H1 (cell line): Measurements from ENCODE around the gene LEFTY2. TPM values are rescaled to one million over a fixed set of nuclear protein-coding genes. Genes with fewer than 3 reads are reported as not detected.

Experiments used
- CTCF ChIA-PET: fragments of 300-600 bp; sonication (Branson Sonifier 250); formaldehyde crosslinking; loops from one replicate; lab custom pipeline; 2021; ENCODE audit not compliant: partially characterized antibody; lab: Charles Lee
- POLR2A ChIA-PET: fragments of 300-600 bp; sonication (Branson Sonifier 250); formaldehyde crosslinking; loops from one replicate; lab custom pipeline; 2021; ENCODE audit warnings: inconsistent platforms; ENCODE audit not compliant: partially characterized antibody; lab: Charles Lee
- DNase-seq, 2 experiments: peaks; one replicate each; pipeline versions ENCODE4 v3.0.0 to v3.0.0-alpha.2; 2010 to 2022; ENCODE audit warnings: low spot score in 2 of 2, low read depth in 1 of 2, mixed read lengths in 1 of 2
- FAIRE-seq: peaks from 2 replicates; lab custom pipeline; 2011; peaks lifted over from hg19 to GRCh38; lab: Jason Lieb, UNC
- H2AFZ ChIP-seq: 2 replicates; pipeline ENCODE4 v1.8.1; 2012; ENCODE audit warnings: low read length, inconsistent platforms
- H2AK5ac ChIP-seq: 2 replicates; pipeline ENCODE4 v1.6.1; 2013; ENCODE audit warnings: low read depth, low read length
- H2BK120ac ChIP-seq: replicated peaks from 2 replicates; pipeline ENCODE3; 2013; ENCODE audit warnings: low read depth, low read length, inconsistent platforms
- H2BK12ac ChIP-seq: 2 replicates; pipeline ENCODE4 v1.6.1; 2013; ENCODE audit warnings: low read depth, low read length
- H2BK15ac ChIP-seq: 2 replicates; pipeline ENCODE4 v1.6.1; 2013; ENCODE audit warnings: low read length
- H2BK20ac ChIP-seq: 2 replicates; pipeline ENCODE4 v1.6.1; 2013; ENCODE audit warnings: low read length
- H2BK5ac ChIP-seq: 2 replicates; pipeline ENCODE4 v1.6.1; 2013; ENCODE audit warnings: low read depth, low read length
- H3K14ac ChIP-seq: 2 replicates; pipeline ENCODE4 v1.6.1; 2013; ENCODE audit warnings: inconsistent platforms; ENCODE audit not compliant: insufficient read length
- H3K18ac ChIP-seq: 2 replicates; pipeline ENCODE4 v1.6.1; 2013; ENCODE audit warnings: low read length; ENCODE audit errors: extremely low read depth
- H3K23ac ChIP-seq: 2 replicates; pipeline ENCODE4 v1.6.1; 2013; ENCODE audit warnings: inconsistent platforms; ENCODE audit not compliant: insufficient read length
- H3K23me2 ChIP-seq: 2 replicates; pipeline ENCODE4 v1.6.1; 2013; ENCODE audit warnings: low read depth, low read length
- H3K27ac ChIP-seq: 2 replicates; pipeline ENCODE4 v1.6.1; 2011; ENCODE audit warnings: low read depth, low read length, inconsistent platforms
- H3K27me3 ChIP-seq, 4 experiments: replicated peaks in 1 of 4; 1 replicate in 1 of 4; 2 replicates in 3 of 4; pipeline versions ENCODE4 v1.6.1 to v1.8.1; 2011 to 2013; ENCODE audit warnings: low read length in 3 of 4, mild to moderate bottlenecking in 3 of 4, inconsistent platforms in 2 of 4, mixed read lengths in 2 of 4, moderate library complexity in 1 of 4; ENCODE audit not compliant: control insufficient read depth in 3 of 4, insufficient read depth in 3 of 4; ENCODE audit errors: extremely low read depth in 1 of 4
- H3K36me3 ChIP-seq, 4 experiments: 2 replicates each; pipeline versions ENCODE4 v1.6.1 to v1.8.1; 2011 to 2013; ENCODE audit warnings: mild to moderate bottlenecking in 4 of 4, low read length in 3 of 4, moderate library complexity in 2 of 4, control low read depth in 1 of 4, inconsistent platforms in 1 of 4; ENCODE audit not compliant: insufficient read depth in 4 of 4, control insufficient read depth in 2 of 4
- H3K4ac ChIP-seq: replicated peaks from 2 replicates; pipeline ENCODE3; 2013; ENCODE audit warnings: low read length, low read depth, mixed read lengths, inconsistent platforms; ENCODE audit not compliant: insufficient read length
- H3K4me1 ChIP-seq, 4 experiments: replicated peaks in 1 of 4; 1 replicate in 1 of 4; 2 replicates in 3 of 4; pipeline versions ENCODE4 v1.6.1 to v1.8.1; 2011 to 2013; ENCODE audit warnings: low read length in 3 of 4, inconsistent platforms in 2 of 4, mixed read lengths in 1 of 4; ENCODE audit not compliant: insufficient read depth in 4 of 4, control insufficient read depth in 3 of 4
- H3K4me2 ChIP-seq, 2 experiments: 2 replicates each; pipeline versions ENCODE4 v1.6.1 to v1.8.1; 2011 to 2013; ENCODE audit warnings: low read depth in 2 of 2, low read length in 2 of 2, control low read depth in 1 of 2, inconsistent platforms in 1 of 2, mild to moderate bottlenecking in 1 of 2; ENCODE audit not compliant: insufficient read depth in 1 of 2
- H3K4me3 ChIP-seq, 4 experiments: fragments of 200-600, 300-600 bp in 1 of 4; sonication (generic), shearing (Covaris generic), sonication (Bioruptor Twin) in 1 of 4; 2 replicates each; pipeline versions ENCODE4 v1.5.1 to v1.8.1; 2011 to 2016; ENCODE audit warnings: low read length in 4 of 4, low read depth in 3 of 4, control low read depth in 2 of 4, inconsistent platforms in 2 of 4, mild to moderate bottlenecking in 2 of 4, mixed read lengths in 1 of 4, moderate library complexity in 1 of 4; ENCODE audit not compliant: insufficient read depth in 2 of 4; ENCODE audit errors: extremely low read depth in 1 of 4
- H3K56ac ChIP-seq: replicated peaks from 2 replicates; pipeline ENCODE3; 2013; ENCODE audit warnings: low read depth, mild to moderate bottlenecking, mixed read lengths, low read length, inconsistent platforms; ENCODE audit not compliant: insufficient read length
- H3K79me1 ChIP-seq: 2 replicates; pipeline ENCODE4 v1.6.1; 2013; ENCODE audit warnings: low read depth, low read length, control low read depth
- H3K79me2 ChIP-seq, 2 experiments: 2 replicates each; pipeline versions ENCODE4 v1.6.1 to v1.8.1; 2012 to 2013; ENCODE audit warnings: low read length in 2 of 2, mild to moderate bottlenecking in 2 of 2, inconsistent platforms in 1 of 2; ENCODE audit not compliant: insufficient read depth in 2 of 2, control insufficient read depth in 1 of 2
- H3K9ac ChIP-seq, 4 experiments: replicated peaks in 1 of 4; 1 replicate in 1 of 4; 2 replicates in 3 of 4; pipeline versions ENCODE4 v1.6.1 to v1.8.1; 2011 to 2013; ENCODE audit warnings: low read depth in 3 of 4, low read length in 3 of 4, control low read depth in 2 of 4, mild to moderate bottlenecking in 2 of 4, moderate library complexity in 2 of 4, inconsistent platforms in 1 of 4; ENCODE audit errors: extremely low read depth in 1 of 4
- H3K9me3 ChIP-seq, 2 experiments: 2 replicates each; pipeline versions ENCODE4 v1.6.1 to v1.8.1; 2012 to 2013; ENCODE audit warnings: mild to moderate bottlenecking in 2 of 2, moderate library complexity in 2 of 2, control low read depth in 1 of 2, inconsistent platforms in 1 of 2, low read depth in 1 of 2, low read length in 1 of 2, mixed read lengths in 1 of 2; ENCODE audit not compliant: insufficient read depth in 2 of 2
- H4K20me1 ChIP-seq, 2 experiments: replicated peaks in 1 of 2; 2 replicates each; pipeline versions ENCODE3 to v1.8.1; 2011 to 2013; ENCODE audit warnings: inconsistent platforms in 2 of 2, low read length in 2 of 2, mild to moderate bottlenecking in 1 of 2; ENCODE audit not compliant: insufficient read depth in 2 of 2, control insufficient read depth in 1 of 2
- H4K5ac ChIP-seq: 2 replicates; pipeline ENCODE4 v1.6.1; 2013; ENCODE audit warnings: low read length, low read depth, mixed read lengths, inconsistent platforms; ENCODE audit not compliant: insufficient read length
- H4K8ac ChIP-seq: 2 replicates; pipeline ENCODE4 v1.8.0; 2013; ENCODE audit warnings: mild to moderate bottlenecking, moderate library complexity, low read length, inconsistent platforms; ENCODE audit not compliant: insufficient read depth; ENCODE audit errors: extremely low read depth
- H4K91ac ChIP-seq: replicated peaks from 2 replicates; pipeline ENCODE3; 2013; ENCODE audit warnings: low read length, mixed read lengths, inconsistent platforms; ENCODE audit not compliant: insufficient read length
- ASH2L ChIP-seq: fragments of 200-600, 300-600 bp; sonication (generic); IDR thresholded peaks from one replicate; pipeline ENCODE4 v1.7.1; 2017; ENCODE audit warnings: low read length
- BACH1 ChIP-seq: IDR thresholded peaks from 2 replicates; pipeline ENCODE4 v1.6.1; 2012; ENCODE audit warnings: low read length, improper control_type of control experiment
- CBX8 ChIP-seq: fragments of 300-800, 300-1000 bp; sonication (generic); IDR thresholded peaks from 2 replicates; pipeline ENCODE4 v1.7.1; 2016; ENCODE audit warnings: low read depth, low read length, borderline replicate concordance
- EZH2 ChIP-seq: fragments of 200-600 bp; sonication (generic); IDR thresholded peaks from 2 replicates; pipeline ENCODE4 v1.7.1; 2012; ENCODE audit warnings: low read depth, mild to moderate bottlenecking, moderate library complexity, low read length, inconsistent platforms; ENCODE audit not compliant: severe bottlenecking
- KDM1A ChIP-seq: fragments of 200-600, 300-600 bp; sonication (generic); IDR thresholded peaks from 2 replicates; pipeline ENCODE4 v1.7.1; 2016; ENCODE audit warnings: mild to moderate bottlenecking, low read length, borderline replicate concordance
- MAFK ChIP-seq: IDR thresholded peaks from 2 replicates; pipeline ENCODE4 v1.6.1; 2012; ENCODE audit warnings: low read depth, mild to moderate bottlenecking, improper control_type of control experiment, low read length
- SP1 ChIP-seq: IDR thresholded peaks from 2 replicates; pipeline ENCODE4 v1.6.1; 2011; ENCODE audit warnings: low read depth, low read length
- WGBS, 2 experiments: shearing (Covaris generic) in 1 of 2; methylation state at CpG; one replicate each; pipeline versions ENCODE4 v1.1.6 to v1.1.7; 2013 to 2015; ENCODE audit warnings: low lambda C conversion rate in 2 of 2, mixed read lengths in 2 of 2, inconsistent platforms in 1 of 2, low coverage in 1 of 2, missing lambda C conversion rate in 1 of 2; ENCODE audit not compliant: insufficient replicate concordance in 2 of 2, insufficient coverage in 1 of 2, insufficient read length in 1 of 2; ENCODE audit errors: extremely low coverage in 1 of 2, missing lambda C conversion rate in 1 of 2; 5-methylcytosine and 5-hydroxymethylcytosine counted together
- polyA plus RNA-seq, 7 experiments: library from polyadenylated mRNA; depleted of rRNA in 3 of 7; stranded (reverse) in 5 of 7; unstranded in 2 of 7; fragments of >200 nt in 5 of 7; fragments of 200-250 nt in 2 of 7; gene quantifications; 1 replicate in 5 of 7; 2 replicates in 1 of 7; 4 replicates in 1 of 7; pipeline versions ENCODE4 v1.2.1 to v1.2.3, GENCODE V29; 2011 to 2013; ENCODE audit warnings: missing spikeins in 2 of 7, mixed read lengths in 2 of 7
- total RNA-seq: library from RNA; stranded (reverse); fragmentation: NEBNext Ultra II Directional; extraction: Animal tissue kit (Norgen Biotek cat#: 25700); gene quantifications from 2 replicates; pipeline ENCODE4 v1.2.1, GENCODE V29; 2021
- TF ChIP-seq, protein P1 (sequence below): IDR thresholded peaks from 2 replicates; pipeline ENCODE4 v1.6.1; 2012; ENCODE audit warnings: inconsistent platforms

Gene LEFTY2
- total and polyA plus RNA-seq, 2 of the 8 experiments (the other 6 are each of a cell fraction or from before 2014, with no cell fraction given): 2.6 to 4.3 TPM

- no peaks in the 10 kb centered on the region for H3K27me3 ChIP-seq
- H3K9me3 ChIP-seq: no peaks in the 10 kb centered on the region
- H2AFZ ChIP-seq: no peak overlapping the region
- peaks cover 0 to 2% (median under 1%) of the 10 kb centered on the region in 4 experiments; a peak in 3 of 7 replicates for H3K4me1 ChIP-seq
- POLR2A ChIA-PET: interaction anchor here (1.1 to 1.8 kb wide), 5 partner anchors 14 to 64 kb away, joined by 3 to 5 read pairs (median 3); no protein-coding TSS in a partner anchor
- H3K4me2 ChIP-seq: no peak overlapping the region
- H3K79me2 ChIP-seq: peaks cover 0 to 6% of the 10 kb centered on the region in 2 experiments; a peak in 2 of 4 replicates
- no peak overlapping the region for H2BK15ac ChIP-seq
- peaks cover 2 to 3% of the 10 kb centered on the region in 2 experiments for H4K20me1 ChIP-seq
- H4K5ac ChIP-seq: no peak overlapping the region
- no peak overlapping the region for H3K9ac ChIP-seq
- DNase-seq: no peak
- H3K36me3 ChIP-seq: peaks cover 9 to 45% (median 24%) of the 10 kb centered on the region in 4 experiments; a peak in 7 of 8 replicates
- peaks cover 11% of the 10 kb centered on the region for H3K79me1 ChIP-seq
- H3K27ac ChIP-seq: no peak overlapping the region
- no peak overlapping the region for H3K56ac ChIP-seq
- TF ChIP-seq BACH1 (peak; percentile 45; the same call in 1 of the 2 replicates), ASH2L (no peak), CBX8 (no peak), MAFK (peak; percentile 30; the same call in 1 of the 2 replicates), SP1 (no peak), KDM1A (no peak), EZH2 (no peak)
- TF ChIP-seq, protein P1, sequence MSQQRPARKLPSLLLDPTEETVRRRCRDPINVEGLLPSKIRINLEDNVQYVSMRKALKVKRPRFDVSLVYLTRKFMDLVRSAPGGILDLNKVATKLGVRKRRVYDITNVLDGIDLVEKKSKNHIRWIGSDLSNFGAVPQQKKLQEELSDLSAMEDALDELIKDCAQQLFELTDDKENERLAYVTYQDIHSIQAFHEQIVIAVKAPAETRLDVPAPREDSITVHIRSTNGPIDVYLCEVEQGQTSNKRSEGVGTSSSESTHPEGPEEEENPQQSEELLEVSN: no peak
- TF ChIP-seq, all 59 proteins: peak for 2
- no peak overlapping the region for H4K91ac ChIP-seq
- WGBS, 2 experiments: 93% methylated on average over 5 of the region's 5 CpGs; no CpG with 5 or more reads in 1 of the 2 experiments
- CTCF ChIA-PET: interaction anchor here (0.6 to 3.0 kb wide), 6 partner anchors 11 to 443 kb away, joined by 3 to 10 read pairs (median 3); no protein-coding TSS in a partner anchor
- no peaks in the 10 kb centered on the region for H3K23me2 ChIP-seq
- no peak overlapping the region for H2BK120ac ChIP-seq
- H2AK5ac ChIP-seq: no peak overlapping the region
- H2BK20ac ChIP-seq: no peak overlapping the region
- no peak overlapping the region for H3K23ac ChIP-seq
- H2BK12ac ChIP-seq: no peak overlapping the region
- H3K14ac ChIP-seq: no peak overlapping the region
- no peak overlapping the region for H3K4me3 ChIP-seq
- H4K8ac ChIP-seq: no peak overlapping the region
- H3K4ac ChIP-seq: no peak overlapping the region
- no peak overlapping the region for H3K18ac ChIP-seq
- H2BK5ac ChIP-seq: no peak overlapping the region
- no peak for FAIRE-seq
Measured at GRCh38 chr1:225917536-225917935, 23.5 kb downstream of the LEFTY2 start.
